Subcutaneous abdominal adipose tissue (tissue), 5 donors: ENCODE data around the gene RALGPS1.

Experiments used
- H3K27ac ChIP-seq: one replicate; pipeline ENCODE4 v1.7.0; 2013; ENCODE audit warnings: low read depth, mild to moderate bottlenecking, inconsistent platforms, low read length, moderate library complexity
- H3K27me3 ChIP-seq, 5 donors: one replicate each; pipeline ENCODE4 v1.7.0; 2013; ENCODE audit warnings: low read length in 5 of 5, inconsistent platforms in 1 of 5; ENCODE audit not compliant: control insufficient read depth in 5 of 5, insufficient read depth in 4 of 5
- H3K36me3 ChIP-seq, 5 donors: one replicate each; pipeline ENCODE4 v1.7.0; 2013; ENCODE audit warnings: low read length in 5 of 5; ENCODE audit not compliant: control insufficient read depth in 5 of 5, insufficient read depth in 5 of 5
- H3K4me1 ChIP-seq, 5 donors: one replicate each; pipeline ENCODE4 v1.7.0; 2013; ENCODE audit warnings: low read length in 5 of 5, mild to moderate bottlenecking in 3 of 5, moderate library complexity in 1 of 5; ENCODE audit not compliant: control insufficient read depth in 5 of 5, insufficient read depth in 5 of 5
- H3K4me3 ChIP-seq, 5 donors: one replicate each; pipeline ENCODE4 v1.7.0; 2013; ENCODE audit warnings: low read length in 5 of 5, low read depth in 1 of 5
- H3K9ac ChIP-seq, 5 donors: one replicate each; pipeline ENCODE4 v1.7.0; 2013; ENCODE audit warnings: low read length in 5 of 5, mild to moderate bottlenecking in 4 of 5, moderate library complexity in 3 of 5
- H3K9me3 ChIP-seq, 5 donors: one replicate each; pipeline ENCODE4 v1.7.0; 2013; ENCODE audit warnings: low read length in 5 of 5; ENCODE audit not compliant: control insufficient read depth in 5 of 5
- donor health status: healthy.
- donor health status: healthy.
- donor health status: healthy.
- donor health status: healthy.
- donor health status: healthy.

RALGPS1 gene

GRCh38 chr9:127088724-127089615 is 174.4 kb downstream of the RALGPS1 start:
- H3K36me3 ChIP-seq: peaks cover 7 to 77% (median 71%) of the 10 kb centered on the region in 5 donors
- H3K4me1 ChIP-seq: peaks cover 2 to 43% (median 34%) of the 10 kb centered on the region in 5 donors
- H3K27ac ChIP-seq: peak overlapping the region; percentile 61
- H3K9ac ChIP-seq: no peak overlapping the region
- no peaks in the 10 kb centered on the region for H3K9me3 ChIP-seq
- no peaks in the 10 kb centered on the region for H3K27me3 ChIP-seq
- no peak overlapping the region for H3K4me3 ChIP-seq

GRCh38 chr9:127089631-127090081 is 175.1 kb downstream of the RALGPS1 start:
- Histone ChIP-seq H3K9me3 (no peaks in the 10 kb centered on the region), H3K9ac (peak overlapping the region in 2 of 5 donors; percentile 28 to 43), H3K4me1 (peaks cover 2 to 40% (median 32%) of the 10 kb centered on the region in 5 donors), H3K36me3 (peaks cover 7 to 83% (median 77%) of the 10 kb centered on the region in 5 donors), H3K27me3 (no peaks in the 10 kb centered on the region), H3K27ac (peak overlapping the region; percentile 61), H3K4me3 (no peak overlapping the region)

- Histone ChIP-seq H3K9ac (peak overlapping the region in 3 of 5 donors; percentile 6 to 30 (median 28)), H3K4me1 (peaks cover 2 to 33% (median 26%) of the 10 kb centered on the region in 5 donors), H3K4me3 (no peak overlapping the region), H3K9me3 (no peaks in the 10 kb centered on the region), H3K27ac (peak overlapping the region; percentile 61), H3K36me3 (peaks cover 7 to 87% (median 78%) of the 10 kb centered on the region in 5 donors), H3K27me3 (no peaks in the 10 kb centered on the region)
These were observed 175.9 kb downstream of the RALGPS1 start for GRCh38 chr9:127090341-127090985.

GRCh38 chr9:127091526-127091925 is 176.9 kb downstream of the RALGPS1 start:
- Histone ChIP-seq H3K9ac (no peak overlapping the region), H3K36me3 (peaks cover 7 to 97% (median 88%) of the 10 kb centered on the region in 5 donors), H3K9me3 (no peaks in the 10 kb centered on the region), H3K4me1 (peaks cover 2 to 27% (median 25%) of the 10 kb centered on the region in 5 donors), H3K27me3 (no peaks in the 10 kb centered on the region), H3K4me3 (no peak overlapping the region), H3K27ac (peak overlapping the region; percentile 21)

GRCh38 chr9:127092041-127092608 is 177.5 kb downstream of the RALGPS1 start:
- no peaks in the 10 kb centered on the region for H3K9me3 ChIP-seq
- H3K4me3 ChIP-seq: no peak overlapping the region
- no peaks in the 10 kb centered on the region for H3K27me3 ChIP-seq
- H3K27ac ChIP-seq: no peak overlapping the region
- H3K4me1 ChIP-seq: peaks cover 2 to 27% (median 25%) of the 10 kb centered on the region in 5 donors
- peaks cover 7 to 96% (median 84%) of the 10 kb centered on the region in 5 donors for H3K36me3 ChIP-seq
- H3K9ac ChIP-seq: no peak overlapping the region

- Histone ChIP-seq H3K36me3 (peaks cover 3 to 95% (median 80%) of the 10 kb centered on the region in 5 donors), H3K4me3 (no peak overlapping the region), H3K9me3 (no peaks in the 10 kb centered on the region), H3K4me1 (peaks cover 2 to 29% (median 27%) of the 10 kb centered on the region in 5 donors), H3K27me3 (no peaks in the 10 kb centered on the region), H3K27ac (no peak overlapping the region), H3K9ac (no peak overlapping the region)
These were observed 178.9 kb downstream of the RALGPS1 start for GRCh38 chr9:127093319-127094020.

GRCh38 chr9:127095411-127095810 is 180.8 kb downstream of the RALGPS1 start:
- H3K4me3 ChIP-seq: no peak overlapping the region
- H3K27ac ChIP-seq: no peak overlapping the region
- H3K36me3 ChIP-seq: peaks cover 3 to 90% (median 69%) of the 10 kb centered on the region in 5 donors
- no peak overlapping the region for H3K9ac ChIP-seq
- peaks cover 6 to 39% (median 31%) of the 10 kb centered on the region in 5 donors for H3K4me1 ChIP-seq
- no peaks in the 10 kb centered on the region for H3K9me3 ChIP-seq
- H3K27me3 ChIP-seq: no peaks in the 10 kb centered on the region

GRCh38 chr9:127096208-127096607 is 181.6 kb downstream of the RALGPS1 start:
- H3K9ac ChIP-seq: peak overlapping the region in 2 of 5 donors; percentile 20 to 21
- H3K4me3 ChIP-seq: no peak overlapping the region
- H3K27ac ChIP-seq: no peak overlapping the region
- no peaks in the 10 kb centered on the region for H3K9me3 ChIP-seq
- peaks cover 4 to 90% (median 65%) of the 10 kb centered on the region in 5 donors for H3K36me3 ChIP-seq
- H3K27me3 ChIP-seq: no peaks in the 10 kb centered on the region
- H3K4me1 ChIP-seq: peaks cover 9 to 39% (median 31%) of the 10 kb centered on the region in 5 donors

- H3K27ac ChIP-seq: peak overlapping the region; percentile 24
- peaks cover 4 to 88% (median 64%) of the 10 kb centered on the region in 5 donors for H3K36me3 ChIP-seq
- no peak overlapping the region for H3K9ac ChIP-seq
- H3K27me3 ChIP-seq: no peaks in the 10 kb centered on the region
- H3K4me1 ChIP-seq: peaks cover 9 to 38% (median 34%) of the 10 kb centered on the region in 5 donors
- no peak overlapping the region for H3K4me3 ChIP-seq
- H3K9me3 ChIP-seq: no peaks in the 10 kb centered on the region
These were observed 183.1 kb downstream of the RALGPS1 start for GRCh38 chr9:127097683-127098082.
